K562 (cell line): ENCODE data around the gene NFIC. TPM values are rescaled to one million over a fixed set of nuclear protein-coding genes. Genes with fewer than 3 reads are reported as not detected.

Experiments used
- ARID1B ChIP-seq: fragments of 450-650 bp; IDR thresholded peaks from 2 replicates; pipeline ENCODE4 v1.6.1; 2016; ENCODE audit warnings: antibody characterized with exemption, mild to moderate bottlenecking, inconsistent platforms
- ATF4 ChIP-seq: fragments of 450-650 bp; formaldehyde crosslinking; IDR thresholded peaks from 2 replicates; pipeline ENCODE4 v1.4.0; 2022; ENCODE audit warnings: mild to moderate bottlenecking, moderate library complexity
- BRD9 ChIP-seq: fragments of 450-650 bp; IDR thresholded peaks from 2 replicates; pipeline ENCODE4 v1.6.1; 2018; ENCODE audit warnings: low read depth; ENCODE audit not compliant: partially characterized antibody
- DMBX1 ChIP-seq: fragments of 250-450 bp; sonication (Bioruptor Pico); IDR thresholded peaks from 2 replicates; pipeline ENCODE4 v1.8.0; 2022; ENCODE audit warnings: inconsistent platforms, mild to moderate bottlenecking, moderate library complexity, borderline replicate concordance
- EGR1 ChIP-seq: fragments of 450-650 bp; conservative IDR thresholded peaks from 2 replicates; pipeline ENCODE4 v1.6.1; 2017; ENCODE audit warnings: mild to moderate bottlenecking
- FOXP1 ChIP-seq: sonication (generic); formaldehyde crosslinking; IDR thresholded peaks from 2 replicates; pipeline ENCODE4 v1.8.0; 2022; ENCODE audit warnings: mild to moderate bottlenecking, missing genetic modification reagents
- HDAC3 ChIP-seq: fragments of 450-650 bp; IDR thresholded peaks from 2 replicates; pipeline ENCODE4 v1.6.1; 2018; ENCODE audit warnings: borderline replicate concordance, mild to moderate bottlenecking, moderate library complexity; ENCODE audit not compliant: partially characterized antibody
- PKNOX1 ChIP-seq: fragments of 450-650 bp; IDR thresholded peaks from 2 replicates; pipeline ENCODE4 v1.6.1; 2016
- PTBP1 ChIP-seq: fragments of 200-400 bp; formaldehyde crosslinking; IDR thresholded peaks from 2 replicates; pipeline ENCODE4 v1.6.1; 2017; ENCODE audit warnings: low read depth, low read length
- polyA plus RNA-seq, 8 experiments: library from polyadenylated mRNA; depleted of rRNA in 4 of 8; stranded (reverse) in 5 of 8; unstranded in 3 of 8; fragments of >200 nt; fragmentation: Nextera tagmentation in 2 of 8; fragmentation: Illumina TruSeq in 1 of 8; extraction: Ambion mirVana in 2 of 8; extraction: Trizol in 1 of 8; gene quantifications; 2 replicates each; pipeline versions ENCODE4 v1.2.1 to v1.2.3, GENCODE V29; 2011 to 2014; ENCODE audit warnings: inconsistent platforms in 1 of 8, missing spikeins in 1 of 8
- total RNA-seq, 7 experiments: library from RNA; depleted of rRNA in 6 of 7; stranded (reverse); fragments of >200 nt in 6 of 7; fragmentation: Illumina TruSeq in 2 of 7; extraction: Trizol in 2 of 7; gene quantifications; 2 replicates each; pipeline versions ENCODE4 v1.2.1 to v1.2.3, GENCODE V29; 2011 to 2021; ENCODE audit warnings: low replicate concordance in 1 of 7
- TF ChIP-seq, protein P1 (sequence below): sonication (generic); formaldehyde crosslinking; IDR thresholded peaks from 2 replicates; pipeline ENCODE4 v1.8.0; 2023; ENCODE audit warnings: mild to moderate bottlenecking, missing genetic modification reagents
- TF ChIP-seq, protein P2 (sequence below): fragments of 150-350 bp; conservative IDR thresholded peaks from 2 replicates; pipeline ENCODE4 v1.6.1; 2014; ENCODE audit warnings: low read length
- TF ChIP-seq, protein P3 (sequence below): fragments of 250-450 bp; sonication (Bioruptor Pico); IDR thresholded peaks from 2 replicates; pipeline ENCODE4 v1.5.0; 2021
- TF ChIP-seq, protein P4 (sequence below): fragments of 250-450 bp; sonication (Bioruptor Pico); IDR thresholded peaks from 2 replicates; pipeline ENCODE4 v1.5.0; 2021; ENCODE audit warnings: mild to moderate bottlenecking, borderline replicate concordance

Gene NFIC
- total and polyA plus RNA-seq, 9 of the 15 experiments (the other 6 are each of a cell fraction or from before 2014, with no cell fraction given), result 0.71 to 62.1 (median 6.9) TPM

- TF ChIP-seq, protein P1, sequence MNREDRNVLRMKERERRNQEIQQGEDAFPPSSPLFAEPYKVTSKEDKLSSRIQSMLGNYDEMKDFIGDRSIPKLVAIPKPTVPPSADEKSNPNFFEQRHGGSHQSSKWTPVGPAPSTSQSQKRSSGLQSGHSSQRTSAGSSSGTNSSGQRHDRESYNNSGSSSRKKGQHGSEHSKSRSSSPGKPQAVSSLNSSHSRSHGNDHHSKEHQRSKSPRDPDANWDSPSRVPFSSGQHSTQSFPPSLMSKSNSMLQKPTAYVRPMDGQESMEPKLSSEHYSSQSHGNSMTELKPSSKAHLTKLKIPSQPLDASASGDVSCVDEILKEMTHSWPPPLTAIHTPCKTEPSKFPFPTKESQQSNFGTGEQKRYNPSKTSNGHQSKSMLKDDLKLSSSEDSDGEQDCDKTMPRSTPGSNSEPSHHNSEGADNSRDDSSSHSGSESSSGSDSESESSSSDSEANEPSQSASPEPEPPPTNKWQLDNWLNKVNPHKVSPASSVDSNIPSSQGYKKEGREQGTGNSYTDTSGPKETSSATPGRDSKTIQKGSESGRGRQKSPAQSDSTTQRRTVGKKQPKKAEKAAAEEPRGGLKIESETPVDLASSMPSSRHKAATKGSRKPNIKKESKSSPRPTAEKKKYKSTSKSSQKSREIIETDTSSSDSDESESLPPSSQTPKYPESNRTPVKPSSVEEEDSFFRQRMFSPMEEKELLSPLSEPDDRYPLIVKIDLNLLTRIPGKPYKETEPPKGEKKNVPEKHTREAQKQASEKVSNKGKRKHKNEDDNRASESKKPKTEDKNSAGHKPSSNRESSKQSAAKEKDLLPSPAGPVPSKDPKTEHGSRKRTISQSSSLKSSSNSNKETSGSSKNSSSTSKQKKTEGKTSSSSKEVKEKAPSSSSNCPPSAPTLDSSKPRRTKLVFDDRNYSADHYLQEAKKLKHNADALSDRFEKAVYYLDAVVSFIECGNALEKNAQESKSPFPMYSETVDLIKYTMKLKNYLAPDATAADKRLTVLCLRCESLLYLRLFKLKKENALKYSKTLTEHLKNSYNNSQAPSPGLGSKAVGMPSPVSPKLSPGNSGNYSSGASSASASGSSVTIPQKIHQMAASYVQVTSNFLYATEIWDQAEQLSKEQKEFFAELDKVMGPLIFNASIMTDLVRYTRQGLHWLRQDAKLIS (CRISPR knock-in tag), result no peak; the same call in 1 of the 2 replicates
- TF ChIP-seq ARID1B (peak; percentile 60; the same call in 1 of the 2 replicates), BRD9 (no peak), PTBP1 (peak; percentile 82; the same call in 1 of the 2 replicates), PKNOX1 (0 out of 2 replicates have a peak, but pooled peaks have one; percentile 17), DMBX1 (CRISPR knock-in tag) (peak; percentile 79; the same call in 1 of the 2 replicates), EGR1 (peak; percentile 100), ATF4 (CRISPR knock-in tag) (no peak), HDAC3 (no peak), FOXP1 (no peak)
- TF ChIP-seq, protein P2, sequence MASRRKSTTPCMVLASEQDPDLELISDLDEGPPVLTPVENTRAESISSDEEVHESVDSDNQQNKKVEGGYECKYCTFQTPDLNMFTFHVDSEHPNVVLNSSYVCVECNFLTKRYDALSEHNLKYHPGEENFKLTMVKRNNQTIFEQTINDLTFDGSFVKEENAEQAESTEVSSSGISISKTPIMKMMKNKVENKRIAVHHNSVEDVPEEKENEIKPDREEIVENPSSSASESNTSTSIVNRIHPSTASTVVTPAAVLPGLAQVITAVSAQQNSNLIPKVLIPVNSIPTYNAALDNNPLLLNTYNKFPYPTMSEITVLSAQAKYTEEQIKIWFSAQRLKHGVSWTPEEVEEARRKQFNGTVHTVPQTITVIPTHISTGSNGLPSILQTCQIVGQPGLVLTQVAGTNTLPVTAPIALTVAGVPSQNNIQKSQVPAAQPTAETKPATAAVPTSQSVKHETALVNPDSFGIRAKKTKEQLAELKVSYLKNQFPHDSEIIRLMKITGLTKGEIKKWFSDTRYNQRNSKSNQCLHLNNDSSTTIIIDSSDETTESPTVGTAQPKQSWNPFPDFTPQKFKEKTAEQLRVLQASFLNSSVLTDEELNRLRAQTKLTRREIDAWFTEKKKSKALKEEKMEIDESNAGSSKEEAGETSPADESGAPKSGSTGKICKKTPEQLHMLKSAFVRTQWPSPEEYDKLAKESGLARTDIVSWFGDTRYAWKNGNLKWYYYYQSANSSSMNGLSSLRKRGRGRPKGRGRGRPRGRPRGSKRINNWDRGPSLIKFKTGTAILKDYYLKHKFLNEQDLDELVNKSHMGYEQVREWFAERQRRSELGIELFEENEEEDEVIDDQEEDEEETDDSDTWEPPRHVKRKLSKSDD, result no peak; the same call in 1 of the 2 replicates
- TF ChIP-seq, protein P3, sequence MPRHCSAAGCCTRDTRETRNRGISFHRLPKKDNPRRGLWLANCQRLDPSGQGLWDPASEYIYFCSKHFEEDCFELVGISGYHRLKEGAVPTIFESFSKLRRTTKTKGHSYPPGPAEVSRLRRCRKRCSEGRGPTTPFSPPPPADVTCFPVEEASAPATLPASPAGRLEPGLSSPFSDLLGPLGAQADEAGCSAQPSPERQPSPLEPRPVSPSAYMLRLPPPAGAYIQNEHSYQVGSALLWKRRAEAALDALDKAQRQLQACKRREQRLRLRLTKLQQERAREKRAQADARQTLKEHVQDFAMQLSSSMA (CRISPR knock-in tag), result no peak
- TF ChIP-seq, protein P4, sequence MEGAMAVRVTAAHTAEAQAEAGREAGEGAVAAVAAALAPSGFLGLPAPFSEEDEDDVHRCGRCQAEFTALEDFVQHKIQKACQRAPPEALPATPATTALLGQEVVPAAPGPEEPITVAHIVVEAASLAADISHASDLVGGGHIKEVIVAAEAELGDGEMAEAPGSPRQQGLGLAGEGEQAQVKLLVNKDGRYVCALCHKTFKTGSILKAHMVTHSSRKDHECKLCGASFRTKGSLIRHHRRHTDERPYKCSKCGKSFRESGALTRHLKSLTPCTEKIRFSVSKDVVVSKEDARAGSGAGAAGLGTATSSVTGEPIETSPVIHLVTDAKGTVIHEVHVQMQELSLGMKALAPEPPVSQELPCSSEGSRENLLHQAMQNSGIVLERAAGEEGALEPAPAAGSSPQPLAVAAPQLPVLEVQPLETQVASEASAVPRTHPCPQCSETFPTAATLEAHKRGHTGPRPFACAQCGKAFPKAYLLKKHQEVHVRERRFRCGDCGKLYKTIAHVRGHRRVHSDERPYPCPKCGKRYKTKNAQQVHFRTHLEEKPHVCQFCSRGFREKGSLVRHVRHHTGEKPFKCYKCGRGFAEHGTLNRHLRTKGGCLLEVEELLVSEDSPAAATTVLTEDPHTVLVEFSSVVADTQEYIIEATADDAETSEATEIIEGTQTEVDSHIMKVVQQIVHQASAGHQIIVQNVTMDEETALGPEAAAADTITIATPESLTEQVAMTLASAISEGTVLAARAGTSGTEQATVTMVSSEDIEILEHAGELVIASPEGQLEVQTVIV (CRISPR knock-in tag), result no peak
These were observed 68.5 kb downstream of the NFIC start (continued) for GRCh38 chr19:3434630-3435553.
